Activated naive CD4-positive, alpha-beta T cell (primary cell): ENCODE measurements around the gene KCNC2.

Experiments
- DNase-seq, 4 experiments: peaks; one replicate each; lab custom pipeline; 2025; lab: John Stamatoyannopoulos, UW

Gene KCNC2

GRCh38 chr12:75058228-75058627 lies 151.4 kb downstream of the KCNC2 start:
- DNase-seq, result no peak

- DNase-seq, result no peak
Observed at GRCh38 chr12:75048767-75049166, 160.9 kb downstream of the KCNC2 start.

GRCh38 chr12:75047885-75048525 lies 161.6 kb downstream of the KCNC2 start:
- DNase-seq, result no peak

- no peak for DNase-seq
Observed at GRCh38 chr12:75042125-75042524, 167.5 kb downstream of the KCNC2 start.

GRCh38 chr12:75041472-75041871 lies 168.2 kb downstream of the KCNC2 start:
- DNase-seq, result no peak

- no peak for DNase-seq
Observed at GRCh38 chr12:75020068-75020557, 189.5 kb downstream of the KCNC2 start.

GRCh38 chr12:75011120-75011519 lies 198.5 kb downstream of the KCNC2 start:
- no peak for DNase-seq

- no peak for DNase-seq
Observed at GRCh38 chr12:75007133-75007532, 202.5 kb downstream of the KCNC2 start.

GRCh38 chr12:75000120-75000519 lies 209.5 kb downstream of the KCNC2 start:
- DNase-seq, result no peak

GRCh38 chr12:74999474-74999873 lies 210.2 kb downstream of the KCNC2 start:
- no peak for DNase-seq
